ENCODE results near the gene RAB28. TPM values are rescaled to one million over a fixed set of nuclear protein-coding genes. Genes with fewer than 3 reads are reported as not detected.

Gene RAB28
- total RNA-seq, 2 donors from 2014 or later = 10.9 to 14.5 TPM

- TF ChIP-seq POLR2A (IDR thresholded peaks at IDR 0.05) (no peak), CTCF (IDR thresholded peaks at IDR 0.05) (no peak)
- 72% methylated on average over 4 of the region's 4 CpGs for WGBS, 2 donors
- Histone ChIP-seq H3K4me3 (no peak overlapping the region), H3K36me3 (replicated peaks in 1 of 2; ENCODE audit: insufficient read depth in 1 of 2, low read depth in 2 of 2) (no peaks in the 10 kb centered on the region), H3K4me1 (no peaks in the 10 kb centered on the region), H3K9me3 (no peaks in the 10 kb centered on the region), H3K27me3 (no peaks in the 10 kb centered on the region), H3K27ac (no peak overlapping the region)
- intact Hi-C loops (cut with DNase I) = no loop called here
- ATAC-seq = no peak
- no peak for DNase-seq
Measured at GRCh38 chr4:13347517-13348125, 136.5 kb downstream of the RAB28 start.

- H3K4me1 ChIP-seq = no peaks in the 10 kb centered on the region
- no peak overlapping the region for H3K4me3 ChIP-seq
- WGBS, 2 donors = 75 to 87% methylated on average over 2 of the region's 2 CpGs
- TF ChIP-seq CTCF (IDR thresholded peaks at IDR 0.05) (no peak), POLR2A (IDR thresholded peaks at IDR 0.05) (no peak)
- no peaks in the 10 kb centered on the region for H3K9me3 ChIP-seq
- H3K27ac ChIP-seq = no peak overlapping the region
- DNase-seq (no peak), ATAC-seq (no peak)
- intact Hi-C loops (cut with DNase I) = no loop called here
- H3K36me3 ChIP-seq (replicated peaks in 1 of 2; ENCODE audit: insufficient read depth in 1 of 2, low read depth in 2 of 2) = no peaks in the 10 kb centered on the region
- H3K27me3 ChIP-seq = no peaks in the 10 kb centered on the region
Measured at GRCh38 chr4:13344216-13344615, 139.9 kb downstream of the RAB28 start.

GRCh38 chr4:13340672-13341071, 143.5 kb downstream of the RAB28 start:
- intact Hi-C loops (cut with DNase I) = no loop called here
- Histone ChIP-seq H3K4me1 (no peaks in the 10 kb centered on the region), H3K9me3 (no peaks in the 10 kb centered on the region), H3K27ac (no peak overlapping the region), H3K4me3 (no peak overlapping the region), H3K36me3 (replicated peaks in 1 of 2; ENCODE audit: insufficient read depth in 1 of 2, low read depth in 2 of 2) (no peaks in the 10 kb centered on the region), H3K27me3 (no peaks in the 10 kb centered on the region)
- TF ChIP-seq CTCF (IDR thresholded peaks at IDR 0.05) (no peak), POLR2A (IDR thresholded peaks at IDR 0.05) (no peak)
- DNase-seq = no peak
- ATAC-seq = no peak

GRCh38 chr4:13331827-13332226, 152.3 kb downstream of the RAB28 start:
- TF ChIP-seq POLR2A (IDR thresholded peaks at IDR 0.05) (no peak), CTCF (IDR thresholded peaks at IDR 0.05) (no peak)
- 68 to 86% methylated on average over 4 of the region's 4 CpGs for WGBS, 2 donors
- Histone ChIP-seq H3K27ac (no peak overlapping the region), H3K4me3 (no peak overlapping the region), H3K27me3 (no peaks in the 10 kb centered on the region), H3K36me3 (replicated peaks in 1 of 2; ENCODE audit: insufficient read depth in 1 of 2, low read depth in 2 of 2) (no peaks in the 10 kb centered on the region), H3K9me3 (no peaks in the 10 kb centered on the region), H3K4me1 (no peaks in the 10 kb centered on the region)
- DNase-seq (no peak), ATAC-seq (no peak)
- intact Hi-C loops (cut with DNase I) = no loop called here

- no peak for DNase-seq
- H3K4me3 ChIP-seq = no peak overlapping the region
Measured at GRCh38 chr4:13329963-13330362, 154.2 kb downstream of the RAB28 start.

More at GRCh38 chr4:13329963-13330362, 154.2 kb downstream of the RAB28 start:
- TF ChIP-seq POLR2A (IDR thresholded peaks at IDR 0.05) = no peak
- TF ChIP-seq CTCF (IDR thresholded peaks at IDR 0.05) = no peak
- Histone ChIP-seq H3K9me3 (no peaks in the 10 kb centered on the region), H3K27ac (no peak overlapping the region), H3K4me1 (no peaks in the 10 kb centered on the region), H3K36me3 (replicated peaks in 1 of 2; ENCODE audit: insufficient read depth in 1 of 2, low read depth in 2 of 2) (no peaks in the 10 kb centered on the region), H3K27me3 (no peaks in the 10 kb centered on the region)
- intact Hi-C loops (cut with DNase I) = no loop called here
- no peak for ATAC-seq
- 94 to 96% methylated on average over 3 of the region's 3 CpGs for WGBS, 2 donors
